NK-92 (cell line): ENCODE data around the gene LSP1.
"Not testable (repeated sequence)": the region's sequence is repeated elsewhere in the genome, so short reads cannot be mapped to it uniquely, and the experiment has no call there.

ENCODE experiments used
- DNase-seq: peaks from one replicate; lab custom pipeline; 2025; ENCODE audit not compliant: unreplicated experiment; lab: John Stamatoyannopoulos, UW

LSP1 gene

GRCh38 chr11:1875093-1875850 lies 22.4 kb downstream of the LSP1 start:
- no peak for DNase-seq

GRCh38 chr11:1875851-1876301 lies 23.0 kb downstream of the LSP1 start:
- not testable (repeated sequence) for DNase-seq

DNA sequence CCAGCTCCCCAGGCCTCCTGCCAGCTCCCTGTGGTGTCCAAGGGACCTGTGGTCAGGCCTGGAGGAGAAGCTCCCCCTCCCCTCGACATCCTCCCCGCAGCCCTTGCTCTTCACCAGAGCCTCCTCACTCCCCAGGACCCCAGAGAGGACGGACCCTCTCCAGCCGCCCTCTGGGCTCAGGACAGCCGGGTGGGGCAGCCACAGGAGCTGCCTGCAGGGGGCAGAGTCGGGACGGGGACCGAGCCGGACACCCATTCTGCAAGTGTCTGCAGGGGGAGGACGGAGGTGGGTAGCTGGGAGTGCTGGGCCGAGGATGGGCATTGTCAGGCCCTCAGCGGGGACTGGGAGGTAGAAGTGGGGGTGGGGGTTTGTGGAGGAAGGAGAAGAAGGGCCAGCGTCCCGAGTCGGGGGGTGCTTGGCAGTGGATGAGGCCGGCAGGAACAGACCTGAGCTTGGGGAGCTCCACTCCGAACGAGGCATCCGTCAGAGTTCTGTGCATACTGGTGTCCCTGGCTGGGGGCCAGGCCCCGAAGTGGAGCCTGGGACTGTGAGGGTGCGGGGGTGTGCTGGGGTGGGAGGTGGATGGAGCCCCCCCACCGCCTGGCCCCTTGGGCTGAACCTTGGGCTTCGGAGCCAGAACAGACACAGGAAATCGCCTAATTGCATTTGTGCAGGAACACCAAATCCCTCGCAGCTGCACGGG lies 23.6 kb downstream of the LSP1 start:
- no peak for DNase-seq

DNA sequence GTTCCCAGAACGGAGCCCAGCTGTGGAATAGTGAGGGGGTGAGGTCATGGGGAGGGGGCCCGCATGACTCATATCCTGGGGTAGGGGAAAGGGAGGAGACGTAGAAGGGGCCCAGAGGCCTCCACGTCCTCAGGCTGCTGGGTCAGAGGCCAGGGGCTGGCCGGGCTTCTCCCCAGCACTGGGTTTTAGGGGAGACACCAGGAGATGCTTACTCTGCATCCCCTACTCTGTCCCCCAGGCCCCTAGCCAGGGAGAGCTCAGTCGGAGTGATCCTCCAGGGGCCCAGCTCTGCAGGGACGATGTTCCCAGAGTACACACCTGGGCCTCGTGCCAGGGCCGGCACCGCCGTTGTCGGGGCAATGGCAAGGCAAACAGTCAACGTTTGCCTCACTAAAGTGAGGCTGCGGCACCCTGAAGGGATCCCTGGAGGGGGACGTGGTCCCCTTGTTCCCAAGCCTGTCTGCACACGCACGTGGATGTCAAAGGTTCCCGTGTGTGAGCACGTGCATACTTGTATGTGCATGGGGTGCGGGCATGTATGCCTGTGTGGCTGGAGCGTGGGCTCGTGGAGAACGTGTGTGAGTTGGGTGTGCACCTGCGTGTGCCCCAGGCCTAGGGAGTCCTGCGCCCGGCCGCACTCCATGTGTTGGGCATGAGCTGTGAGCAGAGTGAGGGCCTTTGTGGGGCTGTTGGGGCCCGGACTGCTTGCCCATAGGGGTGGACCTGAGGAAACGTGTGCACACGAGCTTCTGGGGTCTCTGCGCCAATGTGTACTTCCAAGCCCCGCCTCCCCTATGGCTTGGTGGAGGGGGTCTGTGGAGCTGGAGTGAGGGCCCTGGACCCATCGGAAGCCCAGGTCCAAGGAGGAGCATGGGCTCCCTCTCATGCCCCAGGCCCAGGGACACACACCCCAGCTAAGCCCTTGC lies 24.6 kb downstream of the LSP1 start:
- DNase-seq: no peak

DNA sequence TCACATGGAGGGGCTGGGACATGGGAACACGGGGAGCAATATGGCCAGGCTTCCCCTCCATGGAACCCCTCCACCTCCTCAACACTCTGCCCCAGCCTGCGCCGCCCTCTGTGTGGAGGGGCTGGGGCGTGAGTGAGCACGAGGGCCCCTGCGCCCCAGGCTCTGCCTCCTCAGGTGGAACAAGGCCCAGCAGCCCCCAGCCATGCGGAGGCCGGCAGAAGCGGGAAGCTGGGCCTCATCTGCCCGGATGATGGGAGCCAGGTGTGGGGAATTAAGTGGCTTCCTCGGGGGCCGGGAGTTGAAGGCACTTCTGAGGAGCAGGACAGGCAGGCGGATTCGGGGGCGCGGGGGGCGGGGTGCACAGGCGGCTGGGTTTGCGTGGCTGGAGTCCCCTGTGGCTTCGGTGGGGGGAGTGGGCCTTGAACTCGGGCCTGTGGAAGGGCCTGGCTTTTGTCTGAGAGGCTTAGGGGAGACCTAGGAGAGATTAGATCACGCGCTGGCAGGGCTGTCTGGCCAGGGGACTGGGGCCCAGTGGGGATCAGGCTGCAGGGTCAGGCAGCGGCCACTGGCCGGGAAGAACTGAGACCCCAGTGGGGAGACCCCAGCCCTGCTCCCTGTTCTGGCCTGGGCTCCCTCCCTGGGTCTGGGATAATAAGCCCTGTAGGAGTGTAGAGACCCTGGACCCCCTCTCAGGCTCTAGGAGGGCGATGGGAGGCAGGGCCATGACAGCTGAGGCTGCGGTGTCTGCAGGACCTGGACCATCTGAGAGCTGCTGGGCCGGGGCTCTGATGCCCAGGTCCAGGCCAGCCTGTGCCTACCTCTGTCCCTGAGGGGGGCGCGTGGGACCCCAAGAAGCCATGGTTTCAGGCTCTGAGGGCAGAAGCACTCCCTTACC lies 25.5 kb downstream of the LSP1 start:
- no peak for DNase-seq

GRCh38 chr11:1879342-1879940 lies 26.6 kb downstream of the LSP1 start:
- DNase-seq: no peak

- no peak for DNase-seq
These were observed 27.2 kb downstream of the LSP1 start for GRCh38 chr11:1879941-1880720.

GRCh38 chr11:1880746-1881441 lies 28.0 kb downstream of the LSP1 start:
- DNase-seq: no peak

- no peak for DNase-seq
These were observed 28.8 kb downstream of the LSP1 start for GRCh38 chr11:1881442-1882264.

DNA sequence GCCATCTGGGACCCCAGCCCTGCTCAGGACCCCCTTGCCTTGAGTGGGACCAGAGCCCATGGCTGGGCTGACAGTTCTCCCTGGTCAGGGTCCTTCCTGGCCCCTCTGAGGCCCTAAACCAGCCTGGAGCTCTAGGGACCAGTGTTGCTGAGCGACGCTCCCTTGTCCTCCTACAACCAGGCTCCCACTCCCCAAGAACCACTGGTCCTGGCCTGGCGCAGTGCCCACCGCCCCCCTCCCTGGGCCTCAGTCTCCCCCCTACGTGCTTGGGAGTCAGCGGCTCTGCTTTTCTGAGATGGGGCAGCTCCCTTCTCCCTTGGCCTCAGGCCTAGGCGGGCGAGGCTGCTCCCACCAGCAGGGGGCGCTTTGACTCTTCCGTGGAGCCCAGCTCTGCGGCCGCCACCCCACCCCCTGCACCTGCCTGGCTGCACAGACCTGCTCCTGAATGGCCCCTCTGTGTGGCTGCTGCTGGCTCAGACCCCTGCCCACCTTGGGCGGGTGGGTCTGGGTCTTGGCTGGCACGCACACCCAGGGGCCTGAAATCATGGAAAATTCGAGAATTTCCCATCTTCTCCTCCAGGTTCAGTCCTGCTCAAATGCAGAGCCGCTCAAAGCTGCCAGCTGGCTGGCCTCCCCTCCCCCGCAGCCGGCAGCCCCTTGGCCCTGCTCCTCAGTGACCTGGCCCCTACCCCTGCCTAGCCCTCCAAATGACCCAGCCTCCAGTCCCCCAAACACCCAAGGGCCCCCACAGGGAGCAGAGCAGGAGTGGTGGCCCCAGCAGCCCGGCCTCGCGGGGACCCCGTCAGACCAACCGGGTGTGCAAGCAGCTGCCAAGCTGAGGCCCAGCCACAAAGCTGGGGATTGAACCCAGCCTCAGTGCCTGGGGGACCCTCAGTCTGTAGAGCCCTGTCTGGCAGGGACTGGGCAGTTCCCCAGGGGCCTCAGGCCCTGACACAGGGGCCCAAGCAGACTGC lies 29.7 kb downstream of the LSP1 start:
- no peak for DNase-seq

DNA sequence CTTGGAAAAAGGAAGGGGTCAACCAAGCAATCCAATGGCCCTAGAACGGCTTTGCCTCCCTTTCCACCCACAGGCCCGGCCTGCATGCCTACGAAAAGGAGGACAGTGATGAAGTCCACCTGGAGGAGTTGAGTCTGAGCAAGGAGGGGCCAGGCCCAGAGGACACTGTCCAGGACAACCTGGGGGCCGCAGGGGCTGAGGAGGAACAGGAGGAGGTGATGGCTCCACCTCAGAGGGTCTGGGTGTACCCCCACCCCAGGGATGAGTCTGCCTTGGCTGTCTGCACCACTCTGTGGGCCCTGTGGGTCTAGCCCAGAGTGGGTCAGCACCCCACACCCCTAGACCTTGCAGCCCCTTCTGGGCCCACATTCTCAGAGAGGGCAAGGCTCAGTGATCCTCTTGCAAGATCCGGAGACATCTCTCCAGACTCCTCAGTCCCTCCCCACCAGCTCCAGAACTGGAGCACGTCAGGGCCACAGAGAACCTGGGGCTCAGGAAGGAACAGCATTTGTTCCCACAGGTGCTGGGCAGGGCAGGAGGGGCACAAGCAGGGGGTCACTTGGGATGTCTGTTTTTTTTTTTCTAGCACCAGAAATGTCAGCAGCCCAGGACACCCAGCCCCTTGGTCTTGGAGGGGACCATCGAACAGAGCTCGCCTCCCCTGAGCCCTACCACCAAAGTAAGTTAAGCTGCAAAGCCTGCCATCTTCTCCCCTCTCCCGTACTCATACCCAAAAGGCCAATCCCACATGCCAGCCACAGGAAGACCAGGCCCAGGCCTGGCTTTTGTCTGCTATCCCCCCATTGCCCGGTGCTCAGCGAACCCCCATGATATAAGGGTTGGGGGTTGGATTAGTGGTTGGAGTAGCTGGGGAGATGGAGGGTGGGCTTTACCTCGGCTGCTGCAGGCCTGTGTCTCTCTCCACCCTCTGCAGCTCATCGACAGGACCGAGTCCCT lies 30.7 kb downstream of the LSP1 start:
- DNase-seq: no peak

- no peak for DNase-seq
These were observed 31.4 kb downstream of the LSP1 start for GRCh38 chr11:1884303-1884700.

DNA sequence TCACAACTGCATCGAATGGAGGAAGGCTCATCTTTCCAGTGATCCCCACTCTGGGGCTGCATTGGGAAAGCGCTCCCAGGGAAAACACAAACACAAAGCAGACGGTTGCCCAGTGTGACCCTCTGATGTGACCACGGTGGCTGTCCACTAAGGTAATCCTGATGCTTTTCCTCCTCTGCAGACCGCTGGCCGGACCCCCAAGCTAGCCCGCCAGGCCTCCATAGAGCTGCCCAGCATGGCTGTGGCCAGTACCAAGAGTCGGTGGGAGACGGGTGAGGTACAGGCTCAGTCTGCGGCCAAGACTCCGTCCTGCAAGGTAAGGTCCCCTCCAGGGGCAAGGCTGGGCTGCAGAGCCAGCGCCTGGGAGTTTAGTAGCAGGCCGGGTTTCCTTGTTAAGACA lies 33.7 kb downstream of the LSP1 start:
- DNase-seq: not testable (repeated sequence)

DNA sequence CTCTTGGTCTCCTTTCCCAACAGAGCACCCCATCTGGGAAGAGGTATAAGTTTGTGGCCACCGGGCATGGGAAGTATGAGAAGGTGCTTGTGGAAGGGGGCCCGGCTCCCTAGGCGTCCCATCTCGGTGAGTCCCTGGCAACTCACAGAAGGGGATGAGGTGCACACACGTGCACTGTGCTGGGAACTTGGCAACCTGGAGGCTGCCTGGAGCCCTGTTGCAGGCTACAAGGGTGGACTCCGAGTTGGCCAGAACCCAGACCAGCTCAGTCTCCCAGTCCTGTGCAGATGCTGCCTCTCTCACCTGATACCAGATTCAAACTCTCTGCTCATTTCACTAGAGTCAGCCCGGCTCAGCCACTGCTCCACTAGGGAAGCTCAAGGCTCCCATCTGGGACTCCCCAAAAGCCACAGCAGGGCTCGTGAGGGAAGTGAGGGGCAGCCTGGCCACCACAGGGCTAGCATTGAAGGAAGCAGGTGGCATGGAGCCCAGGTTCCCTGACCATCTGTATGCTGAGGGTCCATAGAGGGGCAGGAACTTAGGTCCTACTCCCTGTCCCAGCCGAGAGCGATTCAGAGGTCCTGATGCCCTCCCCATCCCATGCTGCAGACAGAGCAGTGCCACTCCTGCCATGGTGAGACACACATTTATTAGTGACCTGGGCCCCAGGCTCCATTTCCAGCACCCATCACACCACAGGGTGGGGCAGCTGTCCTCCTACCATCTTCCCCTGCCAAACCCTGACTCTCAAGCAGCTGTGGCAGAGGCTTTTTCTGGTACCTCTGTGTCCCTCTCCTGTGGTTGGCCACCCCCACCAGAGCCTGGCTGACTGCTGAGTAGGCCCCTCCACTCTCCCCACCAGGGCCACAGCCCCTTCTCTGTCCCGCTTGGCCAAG lies 34.8 kb downstream of the LSP1 start:
- DNase-seq: no peak

DNA sequence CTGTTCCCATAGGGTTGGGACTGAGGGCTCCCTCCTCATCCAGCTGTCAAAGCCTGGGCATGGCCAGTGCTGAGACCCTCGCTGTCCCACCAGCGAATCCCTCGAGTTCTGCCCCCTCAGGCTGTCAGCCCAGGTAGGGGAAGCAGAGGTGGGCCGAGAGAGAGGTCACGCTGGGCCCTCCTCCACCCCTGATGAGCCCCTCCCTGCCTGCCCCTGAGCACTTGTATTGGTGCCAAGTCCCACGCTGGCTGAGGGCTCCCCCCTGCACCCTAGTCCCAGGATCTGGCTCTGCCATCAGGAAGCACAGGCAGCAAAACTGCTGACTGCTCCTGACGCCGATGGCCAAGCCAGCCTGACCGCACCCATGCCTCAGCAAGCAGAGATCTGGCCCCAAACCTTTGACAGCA lies 35.5 kb downstream of the LSP1 start:
- DNase-seq: no peak
